HG02678 (cell line): ENCODE results near the gene RNF152.
"Not testable (repeated sequence)": the region's sequence is repeated elsewhere in the genome, so short reads cannot be mapped to it uniquely, and the experiment has no call there.

Experiments
- ATAC-seq: cut with Tn5 transposase; IDR thresholded peaks from one replicate; pipeline ENCODE4 v1.9.1; 2021; ENCODE audit warnings: mild to moderate bottlenecking, moderate library complexity; ENCODE audit not compliant: unreplicated experiment

Gene RNF152

GRCh38 chr18:61824733-61825363 lies 68.0 kb downstream of the RNF152 start:
- no peak for ATAC-seq

GRCh38 chr18:61823595-61823994 lies 69.2 kb downstream of the RNF152 start:
- ATAC-seq = no peak

- ATAC-seq = no peak
Observed at GRCh38 chr18:61822879-61823278, 69.9 kb downstream of the RNF152 start.

GRCh38 chr18:61821748-61822147 lies 71.1 kb downstream of the RNF152 start:
- no peak for ATAC-seq

GRCh38 chr18:61820882-61821281 lies 71.9 kb downstream of the RNF152 start:
- ATAC-seq = no peak

- ATAC-seq = no peak
Observed at GRCh38 chr18:61817086-61817485, 75.7 kb downstream of the RNF152 start.

- ATAC-seq = no peak
Observed at GRCh38 chr18:61815885-61816470, 76.8 kb downstream of the RNF152 start.

- no peak for ATAC-seq
Observed at GRCh38 chr18:61808286-61808685, 84.5 kb downstream of the RNF152 start.

- no peak for ATAC-seq
Observed at GRCh38 chr18:61803393-61803792, 89.4 kb downstream of the RNF152 start.

- no peak for ATAC-seq
Observed at GRCh38 chr18:61797696-61798590, 94.9 kb downstream of the RNF152 start.

- ATAC-seq = no peak
Observed at GRCh38 chr18:61791031-61791430, 101.8 kb downstream of the RNF152 start.

GRCh38 chr18:61787011-61787670 lies 105.7 kb downstream of the RNF152 start:
- not testable (repeated sequence) for ATAC-seq

- no peak for ATAC-seq
Observed at GRCh38 chr18:61785588-61785987, 107.2 kb downstream of the RNF152 start.

GRCh38 chr18:61784834-61785233 lies 108.0 kb downstream of the RNF152 start:
- no peak for ATAC-seq

GRCh38 chr18:61782545-61782944 lies 110.3 kb downstream of the RNF152 start:
- ATAC-seq = no peak

- not testable (repeated sequence) for ATAC-seq
Observed at GRCh38 chr18:61776201-61776600, 116.6 kb downstream of the RNF152 start.

- no peak for ATAC-seq
Observed at GRCh38 chr18:61774846-61775245, 118.0 kb downstream of the RNF152 start.

GRCh38 chr18:61772293-61772848 lies 120.4 kb downstream of the RNF152 start:
- ATAC-seq = no peak

GRCh38 chr18:61771861-61772260 lies 120.9 kb downstream of the RNF152 start:
- no peak for ATAC-seq

- no peak for ATAC-seq
Observed at GRCh38 chr18:61770279-61770678, 122.5 kb downstream of the RNF152 start.

- no peak for ATAC-seq
Observed at GRCh38 chr18:61766266-61766884, 126.4 kb downstream of the RNF152 start.
